Heart right ventricle (tissue), 16 donors: ENCODE data around the gene PHF14. TPM values are rescaled to one million over a fixed set of nuclear protein-coding genes. Genes with fewer than 3 reads are reported as not detected.

Source experiments
- ATAC-seq, 8 donors: fragments of 200-7000 bp; cut with Tn5 transposase; one replicate each; pipeline ENCODE4 v1.9.1; 2020; ENCODE audit warnings: mild to moderate bottlenecking in 8 of 8, moderate library complexity in 8 of 8, moderate number of reproducible peaks in 1 of 8
- DNase-seq, 2 donors: peaks; one replicate each; pipeline ENCODE4 v3.0.0-alpha.2; 2020
- H3K27ac ChIP-seq, 10 donors: fragments of 200-600 bp; sonication (generic) in 2 of 10; one replicate each; pipeline versions ENCODE4 v1.5.0 to v1.8.0; 2020 to 2022; ENCODE audit warnings: mild to moderate bottlenecking in 3 of 10
- H3K27me3 ChIP-seq, 7 donors: fragments of 200-600 bp; one replicate each; pipeline ENCODE4 v1.8.0; 2021 to 2022; ENCODE audit warnings: mild to moderate bottlenecking in 2 of 7
- H3K36me3 ChIP-seq, 9 donors: fragments of 200-600 bp; sonication (generic) in 1 of 9; one replicate each; pipeline versions ENCODE4 v1.5.0 to v1.8.0; 2020 to 2022; ENCODE audit warnings: mild to moderate bottlenecking in 2 of 9
- H3K4me1 ChIP-seq, 9 donors: fragments of 200-600 bp; sonication (generic) in 1 of 9; one replicate each; pipeline versions ENCODE4 v1.5.0 to v1.8.0; 2020 to 2022; ENCODE audit warnings: mild to moderate bottlenecking in 4 of 9
- H3K4me3 ChIP-seq, 10 donors: fragments of 200-600 bp; sonication (generic) in 2 of 10; one replicate each; pipeline versions ENCODE4 v1.5.0 to v1.8.0; 2020 to 2022; ENCODE audit warnings: mild to moderate bottlenecking in 7 of 10, moderate library complexity in 2 of 10
- H3K9me3 ChIP-seq, 11 donors: fragments of 200-600 bp in 10 of 11; sonication (generic) in 2 of 11; one replicate each; pipeline versions ENCODE4 v1.5.0 to v1.8.0; 2013 to 2022; ENCODE audit warnings: mild to moderate bottlenecking in 2 of 11, control low read depth in 1 of 11, moderate library complexity in 1 of 11
- WGBS, 2 donors: extraction: QIAGEN DNeasy Blood & Tissue Kit; methylation state at CpG; one replicate each; pipeline ENCODE4 v1.1.7; 2013; ENCODE audit warnings: inconsistent platforms in 1 of 2; 5-methylcytosine and 5-hydroxymethylcytosine counted together
- intact Hi-C, 10 donors: fragments of 100-400 bp; cut with DNase I; formaldehyde crosslinking; loops; one replicate each; pipeline versions ENCODE4 v1.11.1 to v1.14.2; 2022
- polyA plus RNA-seq, 2 donors: library from polyadenylated mRNA; stranded (reverse); fragments of 200-250 nt; gene quantifications; one replicate each; pipeline ENCODE4 v1.2.3, GENCODE V29; 2013
- total RNA-seq, 10 donors: library from RNA; stranded (reverse); fragmentation: NEBNext Ultra II Directional in 3 of 10; extraction: Animal tissue kit (Norgen Biotek cat#: 25700) in 3 of 10; gene quantifications; one replicate each; pipeline versions ENCODE4 v1.2.1 to v1.2.4, GENCODE V29; 2021 to 2023
- TF ChIP-seq, protein P1 (sequence below), 9 donors: fragments of 200-600 bp; sonication (generic) in 2 of 9; IDR thresholded peaks; one replicate each; pipeline versions ENCODE4 v1.5.0 to v1.8.0; 2021 to 2022; ENCODE audit warnings: antibody characterized with exemption in 9 of 9, mild to moderate bottlenecking in 5 of 9, moderate library complexity in 1 of 9
- donor health status: Arrhythmogenic right ventricular cardiomyopathy.
- donor health status: ischemic (EF 13 %, LVEDD 7.1; RV severe dilation, severe dysfunction).
- donor health status: healthy with polysubstance abuse.
- donor health status: DM: no; HTN: yes; CAD: no.
- donor health status: DM: no; HTN: no; CAD: no.
- donor health status: ischemic (EF 25% LVEDD 6.9; RV normal size, moderate dysfunction).
- donor health status: ischemic (EF 25% LVEDD 5.7; RV mildly dilated, moderate dysfunction).
- donor health status: healthy.
- donor health status: DM: yes; HTN: yes; CAD: no.
- donor health status: Ischemic cardiomyopathy.
- donor health status: ischemic (EF 35%, LVEDD 5.7; RV mildly dilated, moderate dysfunction).
- donor health status: nonischemic (EF 11% LVEDD 7.7; RV severe dilation, severe dysfunction).
- donor health status: DM: yes; HTN: yes; CAD: no.
- donor health status: PGD.
- donor health status: ischemic (EF 29% LVEDD 5.4; RV normal size, mild dysfunction).
- donor health status: nonischemic (EF 23%, LVEDD 6.1; RV moderate dilation, normal function).

The PHF14 gene
- total and polyA plus RNA-seq, 12 donors, result 11.9 to 21.4 (median 14.8) TPM

DNA sequence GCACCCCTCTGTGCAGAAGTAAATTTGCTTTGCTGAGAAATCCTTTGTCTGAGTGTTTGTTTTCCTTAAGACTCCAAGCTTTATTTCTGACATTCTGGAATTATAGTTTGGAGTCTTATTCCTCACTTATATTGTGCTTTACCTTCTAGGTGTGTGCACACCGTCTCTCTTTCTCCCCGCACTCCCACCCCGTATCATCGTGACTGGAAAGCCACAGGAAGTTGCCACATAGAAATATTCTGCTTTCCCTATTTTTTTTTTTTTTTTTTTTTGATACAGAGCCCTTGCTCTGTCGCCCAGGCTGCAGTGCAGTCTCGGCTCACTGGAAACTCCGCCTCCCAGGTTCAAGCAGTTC is 109.5 kb downstream of the PHF14 start:
- H3K27me3 ChIP-seq, result no peaks in the 10 kb centered on the region
- DNase-seq (no peak), ATAC-seq (no peak)
- peaks cover 0 to 13% (median 0%) of the 10 kb centered on the region in 11 donors for H3K9me3 ChIP-seq
- no peaks in the 10 kb centered on the region for H3K4me1 ChIP-seq
- intact Hi-C loops, result no loop called here
- peaks cover 0 to 15% (median 4%) of the 10 kb centered on the region in 9 donors for H3K36me3 ChIP-seq
- no peak overlapping the region for H3K27ac ChIP-seq
- 85 to 96% methylated on average over 7 of the region's 7 CpGs for WGBS, 2 donors
- no peak overlapping the region for H3K4me3 ChIP-seq
- TF ChIP-seq, protein P1, sequence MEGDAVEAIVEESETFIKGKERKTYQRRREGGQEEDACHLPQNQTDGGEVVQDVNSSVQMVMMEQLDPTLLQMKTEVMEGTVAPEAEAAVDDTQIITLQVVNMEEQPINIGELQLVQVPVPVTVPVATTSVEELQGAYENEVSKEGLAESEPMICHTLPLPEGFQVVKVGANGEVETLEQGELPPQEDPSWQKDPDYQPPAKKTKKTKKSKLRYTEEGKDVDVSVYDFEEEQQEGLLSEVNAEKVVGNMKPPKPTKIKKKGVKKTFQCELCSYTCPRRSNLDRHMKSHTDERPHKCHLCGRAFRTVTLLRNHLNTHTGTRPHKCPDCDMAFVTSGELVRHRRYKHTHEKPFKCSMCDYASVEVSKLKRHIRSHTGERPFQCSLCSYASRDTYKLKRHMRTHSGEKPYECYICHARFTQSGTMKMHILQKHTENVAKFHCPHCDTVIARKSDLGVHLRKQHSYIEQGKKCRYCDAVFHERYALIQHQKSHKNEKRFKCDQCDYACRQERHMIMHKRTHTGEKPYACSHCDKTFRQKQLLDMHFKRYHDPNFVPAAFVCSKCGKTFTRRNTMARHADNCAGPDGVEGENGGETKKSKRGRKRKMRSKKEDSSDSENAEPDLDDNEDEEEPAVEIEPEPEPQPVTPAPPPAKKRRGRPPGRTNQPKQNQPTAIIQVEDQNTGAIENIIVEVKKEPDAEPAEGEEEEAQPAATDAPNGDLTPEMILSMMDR (IDR thresholded peaks at IDR 0.05), result no peak

DNA sequence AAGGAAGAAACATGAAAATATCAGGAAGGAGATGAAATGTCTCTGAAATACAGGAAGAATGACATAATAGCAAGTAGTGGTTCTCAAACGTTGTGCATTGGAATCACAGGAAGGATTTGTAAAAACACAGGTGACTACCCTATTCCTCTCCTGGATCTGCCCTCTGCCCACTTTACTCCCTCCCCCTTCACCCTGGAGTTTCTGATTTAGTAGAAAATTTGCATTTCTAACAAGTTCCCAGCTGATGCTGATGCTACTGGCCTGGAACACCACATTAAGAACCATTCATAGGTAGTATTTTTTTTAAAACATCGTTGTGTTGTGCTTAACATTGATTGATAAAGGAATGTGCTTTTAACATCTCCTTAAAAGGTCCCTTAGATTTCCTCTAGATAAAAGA is 130.9 kb downstream of the PHF14 start:
- 65 to 67% methylated on average over 2 of the region's 2 CpGs for WGBS, 2 donors
- DNase-seq (no peak), ATAC-seq (no peak)
- Histone ChIP-seq H3K36me3 (peaks cover 0 to 26% (median 0%) of the 10 kb centered on the region in 9 donors), H3K4me3 (no peak overlapping the region), H3K9me3 (no peaks in the 10 kb centered on the region), H3K4me1 (no peaks in the 10 kb centered on the region), H3K27me3 (no peaks in the 10 kb centered on the region), H3K27ac (no peak overlapping the region)
- intact Hi-C loops, result no loop called here
- TF ChIP-seq, protein P1 (IDR thresholded peaks at IDR 0.05), result no peak

DNA sequence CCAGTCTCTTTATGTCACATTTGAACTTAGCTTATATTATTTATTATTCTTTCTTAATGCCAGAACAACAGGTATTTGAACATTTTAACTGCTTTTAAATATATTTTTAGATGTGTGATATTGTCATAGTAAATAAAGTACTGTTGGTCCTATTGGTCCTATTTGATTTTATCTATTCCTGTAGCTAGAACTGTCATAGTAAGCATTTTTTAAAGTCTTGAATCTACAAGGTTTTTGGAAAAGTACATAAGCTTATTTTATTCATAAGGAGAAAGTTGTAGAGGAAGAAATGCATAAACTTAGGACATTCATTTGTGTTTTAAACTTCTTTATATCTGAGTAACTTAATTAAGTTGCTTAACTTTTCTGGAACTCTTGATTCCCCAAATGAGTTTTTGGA is 136.0 kb downstream of the PHF14 start:
- intact Hi-C loops, result no loop called here
- Histone ChIP-seq H3K4me1 (no peaks in the 10 kb centered on the region), H3K27ac (no peak overlapping the region), H3K27me3 (no peaks in the 10 kb centered on the region), H3K36me3 (peaks cover 0 to 21% (median 0%) of the 10 kb centered on the region in 9 donors), H3K4me3 (no peak overlapping the region), H3K9me3 (no peaks in the 10 kb centered on the region)
- ATAC-seq (no peak), DNase-seq (no peak)
- TF ChIP-seq, protein P1 (IDR thresholded peaks at IDR 0.05), result no peak

DNA sequence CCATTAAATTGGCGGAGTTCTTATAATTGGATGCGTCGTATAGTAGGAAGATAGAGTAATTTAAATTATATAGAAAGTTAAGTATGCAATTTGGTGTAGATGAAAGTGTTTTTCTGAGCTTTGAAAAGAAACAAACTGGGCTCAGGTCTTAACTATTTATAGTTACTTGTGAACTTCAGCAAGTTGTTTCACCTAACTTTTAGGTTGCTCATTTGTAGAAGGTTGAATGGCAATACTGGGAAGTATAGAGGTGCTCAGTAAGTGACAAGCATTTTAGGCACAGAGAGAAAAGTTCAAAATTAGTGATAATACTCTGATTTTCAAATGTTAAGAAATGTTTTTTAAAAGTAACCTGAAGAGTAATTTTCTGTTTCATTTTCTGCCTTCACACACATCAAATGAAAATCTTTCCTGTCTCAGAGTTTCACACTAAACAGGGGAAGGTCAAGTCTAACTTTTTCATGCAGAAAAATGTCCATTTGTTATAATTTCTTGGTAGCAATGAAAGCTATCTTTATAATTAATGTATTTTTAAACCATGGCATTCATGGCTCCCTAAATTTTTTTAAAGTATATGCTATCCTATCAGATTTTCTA is 146.5 kb downstream of the PHF14 start:
- intact Hi-C loops, result no loop called here
- no peak for DNase-seq
- Histone ChIP-seq H3K27me3 (no peaks in the 10 kb centered on the region), H3K36me3 (peaks cover 0 to 19% (median 0%) of the 10 kb centered on the region in 9 donors), H3K4me1 (no peaks in the 10 kb centered on the region), H3K27ac (no peak overlapping the region), H3K9me3 (no peaks in the 10 kb centered on the region), H3K4me3 (no peak overlapping the region)
- WGBS, 2 donors, result 98% methylated on average over 3 of the region's 3 CpGs
- ATAC-seq, result no peak
- TF ChIP-seq, protein P1 (IDR thresholded peaks at IDR 0.05), result no peak
